Lung (tissue), 12 donors: Measurements from ENCODE around the gene HOXA11. TPM values are rescaled to one million over a fixed set of nuclear protein-coding genes. Genes with fewer than 3 reads are reported as not detected.

Experiments
- ATAC-seq: fragments of 200-7000 bp; cut with Tn5 transposase; one replicate; pipeline ENCODE4 v1.9.1; 2020; ENCODE audit warnings: moderate number of reproducible peaks; ENCODE audit not compliant: insufficient read depth, low FRiP score
- DNase-seq, 3 donors: peaks; one replicate each; pipeline ENCODE4 v3.0.0-alpha.2; 2013 to 2017
- H3K27ac ChIP-seq, 2 donors: one replicate each; pipeline ENCODE4 v1.5.1; 2013; ENCODE audit warnings: mild to moderate bottlenecking in 2 of 2, moderate library complexity in 2 of 2, control low read depth in 1 of 2, inconsistent platforms in 1 of 2, low read depth in 1 of 2, low read length in 1 of 2
- H3K27me3 ChIP-seq, 3 donors: one replicate each; pipeline ENCODE4 v1.5.1; 2013; ENCODE audit warnings: low read length in 2 of 3; ENCODE audit not compliant: control insufficient read depth in 3 of 3, insufficient read depth in 3 of 3
- H3K36me3 ChIP-seq, 4 donors: one replicate each; pipeline ENCODE4 v1.5.1; 2013; ENCODE audit warnings: low read length in 4 of 4, mild to moderate bottlenecking in 1 of 4, moderate library complexity in 1 of 4; ENCODE audit not compliant: control insufficient read depth in 4 of 4, insufficient read depth in 4 of 4
- H3K4me1 ChIP-seq, 5 donors: one replicate each; pipeline ENCODE4 v1.5.1; 2013; ENCODE audit warnings: low read length in 5 of 5, mild to moderate bottlenecking in 2 of 5, moderate library complexity in 1 of 5; ENCODE audit not compliant: control insufficient read depth in 5 of 5, insufficient read depth in 5 of 5
- H3K4me3 ChIP-seq: one replicate; pipeline ENCODE4 v1.5.1; 2013; ENCODE audit warnings: mild to moderate bottlenecking, control low read depth, moderate library complexity
- H3K9ac ChIP-seq, 2 donors: one replicate each; pipeline ENCODE4 v1.5.1; 2013; ENCODE audit warnings: low read length in 2 of 2, control low read depth in 1 of 2; ENCODE audit not compliant: insufficient read depth in 1 of 2
- H3K9me3 ChIP-seq, 4 donors: one replicate each; pipeline ENCODE4 v1.5.1; 2013; ENCODE audit warnings: low read length in 3 of 4, mild to moderate bottlenecking in 1 of 4, moderate library complexity in 1 of 4; ENCODE audit not compliant: control insufficient read depth in 4 of 4, insufficient read depth in 3 of 4
- CTCF ChIP-seq: IDR thresholded peaks from 2 replicates; pipeline ENCODE4 v1.5.1; 2012; ENCODE audit warnings: mild to moderate bottlenecking; ENCODE audit errors: control extremely low read depth, extremely low read depth
- WGBS, 2 donors: extraction: QIAGEN DNeasy Blood & Tissue Kit; methylation state at CpG; one replicate each; pipeline ENCODE4 v1.1.7; 2013; 5-methylcytosine and 5-hydroxymethylcytosine counted together
- polyA plus RNA-seq, 2 donors: library from polyadenylated mRNA; stranded (reverse); fragments of 200-250 nt; gene quantifications; one replicate each; pipeline ENCODE4 v1.2.1, GENCODE V29; 2013
- total RNA-seq, 2 donors: library from RNA; depleted of rRNA in 1 of 2; stranded (reverse); fragments of >200 nt in 1 of 2; gene quantifications; one replicate each; pipeline ENCODE4 v1.2.1, GENCODE V29; 2014 to 2021
- donor health status: control.
- donor health status: control.
- donor health status: Bipolar disorder and iron deficiency.
- donor health status: healthy.
- donor health status: DM: yes; HTN: yes; CAD: no.

The HOXA11 gene
- total and polyA plus RNA-seq, 4 donors: not detected

- no peak within 1 kb of the TSS for H3K27ac ChIP-seq
- DNase-seq (peak in 1 of 3 donors; percentile 19), ATAC-seq (no peak)
- WGBS, 2 donors: 4 to 8% methylated on average over 74 to 82 of the region's 82 CpGs
- H3K9ac ChIP-seq: no peak within 1 kb of the TSS
- H3K4me1 ChIP-seq: peaks cover 0 to 24% (median 7%) of the 10 kb centered on the region in 5 donors
- no peaks in the 10 kb centered on the region for H3K36me3 ChIP-seq
- no peak for TF ChIP-seq CTCF
- H3K9me3 ChIP-seq: peaks cover 0 to 17% (median 0%) of the 10 kb centered on the region in 4 donors
- peaks cover 29 to 91% (median 79%) of the 10 kb centered on the region in 3 donors for H3K27me3 ChIP-seq
- peak within 1 kb of the TSS; percentile 38 for H3K4me3 ChIP-seq
Measured at GRCh38 chr7:27173956-27174873, 10.8 kb downstream of the HOXA11 start, which contains the start of gene HOXA10. HOXA10 (minus strand) TSS chr7:27174320; CDS start chr7:27174306, 14 bp downstream.

GRCh38 chr7:27173511-27173955 lies 11.5 kb downstream of the HOXA11 start:
- WGBS, 2 donors: 1% methylated on average over 45 to 59 of the region's 59 CpGs
- H3K4me1 ChIP-seq: peaks cover 0 to 24% (median 7%) of the 10 kb centered on the region in 5 donors
- no peak for DNase-seq
- ATAC-seq: peak; percentile 62
- no peak for TF ChIP-seq CTCF
- H3K27me3 ChIP-seq: peaks cover 29 to 91% (median 78%) of the 10 kb centered on the region in 3 donors
- H3K9me3 ChIP-seq: peaks cover 0 to 17% (median 0%) of the 10 kb centered on the region in 4 donors
- no peak overlapping the region for H3K27ac ChIP-seq
- H3K36me3 ChIP-seq: no peaks in the 10 kb centered on the region
- H3K4me3 ChIP-seq: peak overlapping the region; percentile 38
- H3K9ac ChIP-seq: no peak overlapping the region

- peaks cover 29 to 91% (median 78%) of the 10 kb centered on the region in 3 donors for H3K27me3 ChIP-seq
- TF ChIP-seq CTCF: no peak
- 2 to 3% methylated on average over 58 of the region's 58 CpGs for WGBS, 2 donors
- DNase-seq (peak in 1 of 3 donors; percentile 48), ATAC-seq (no peak)
- no peak overlapping the region for H3K27ac ChIP-seq
- H3K9me3 ChIP-seq: peaks cover 0 to 19% (median 0%) of the 10 kb centered on the region in 4 donors
- peak overlapping the region; percentile 38 for H3K4me3 ChIP-seq
- H3K9ac ChIP-seq: no peak overlapping the region
- peaks cover 0 to 24% (median 7%) of the 10 kb centered on the region in 5 donors for H3K4me1 ChIP-seq
- no peaks in the 10 kb centered on the region for H3K36me3 ChIP-seq
Measured at GRCh38 chr7:27172823-27173510, 12.1 kb downstream of the HOXA11 start.
